HEK293T (cell line): ENCODE measurements around the gene PJA1.

ENCODE experiments used
- ARNT ChIP-seq: fragments of 450-650 bp; IDR thresholded peaks from 2 replicates; pipeline ENCODE4 v1.6.1; 2017; ENCODE audit warnings: mild to moderate bottlenecking
- BHLHE40 ChIP-seq: fragments of 450-650 bp; IDR thresholded peaks from 2 replicates; pipeline ENCODE4 v1.6.1; 2016; ENCODE audit warnings: mild to moderate bottlenecking, moderate library complexity, borderline replicate concordance
- ELF4 ChIP-seq: fragments of 450-650 bp; IDR thresholded peaks from 2 replicates; pipeline ENCODE4 v1.6.1; 2017; ENCODE audit warnings: antibody characterized with exemption
- FOXK2 ChIP-seq: fragments of 450-650 bp; IDR thresholded peaks from 2 replicates; pipeline ENCODE4 v1.6.1; 2016; ENCODE audit warnings: mild to moderate bottlenecking
- FOXM1 ChIP-seq: fragments of 450-650 bp; IDR thresholded peaks from 2 replicates; pipeline ENCODE4 v1.6.1; 2017; ENCODE audit warnings: mild to moderate bottlenecking, borderline replicate concordance
- HDGF ChIP-seq: fragments of 450-650 bp; IDR thresholded peaks from 2 replicates; pipeline ENCODE4 v1.6.1; 2017; ENCODE audit warnings: antibody characterized with exemption, borderline replicate concordance
- LEF1 ChIP-seq: fragments of 450-650 bp; IDR thresholded peaks from 2 replicates; pipeline ENCODE4 v1.6.1; 2017; ENCODE audit warnings: mild to moderate bottlenecking, borderline replicate concordance
- NFRKB ChIP-seq: fragments of 450-650 bp; IDR thresholded peaks from 2 replicates; pipeline ENCODE4 v1.6.1; 2016; ENCODE audit warnings: mild to moderate bottlenecking, moderate library complexity
- SP1 ChIP-seq: fragments of 450-650 bp; IDR thresholded peaks from 2 replicates; pipeline ENCODE4 v1.6.1; 2017
- SUZ12 ChIP-seq: fragments of 450-650 bp; IDR thresholded peaks from 2 replicates; pipeline ENCODE4 v1.6.1; 2016; ENCODE audit warnings: mild to moderate bottlenecking
- TARDBP ChIP-seq: fragments of 450-650 bp; IDR thresholded peaks from 2 replicates; pipeline ENCODE4 v1.6.1; 2016
- ZNF384 ChIP-seq: fragments of 450-650 bp; IDR thresholded peaks from 2 replicates; pipeline ENCODE4 v1.6.1; 2016

- TF ChIP-seq ZNF384 = no peak
- TF ChIP-seq BHLHE40 = no peak
- no peak for TF ChIP-seq ARNT
- TF ChIP-seq SP1 = no peak
- no peak for TF ChIP-seq FOXM1
- no peak for TF ChIP-seq HDGF
- no peak for TF ChIP-seq SUZ12
- no peak for TF ChIP-seq ELF4
- no peak for TF ChIP-seq LEF1
- no peak for TF ChIP-seq TARDBP
- TF ChIP-seq NFRKB = no peak
- no peak for TF ChIP-seq FOXK2
Measured at GRCh38 chrX:69140837-69141236, 24.4 kb downstream of the PJA1 start.
